Colonic mucosa (tissue), 4 donors: ENCODE results near the gene SYNPR. TPM values are rescaled to one million over a fixed set of nuclear protein-coding genes. Genes with fewer than 3 reads are reported as not detected.

Experiments used
- DNase-seq: peaks from one replicate; pipeline ENCODE4 v3.0.0-alpha.2; 2020
- H3K27ac ChIP-seq: fragments of 200-600 bp; one replicate; pipeline ENCODE4 v1.8.0; 2021
- H3K27me3 ChIP-seq: fragments of 200-600 bp; one replicate; pipeline ENCODE4 v1.8.0; 2021
- H3K36me3 ChIP-seq: fragments of 200-600 bp; one replicate; pipeline ENCODE4 v1.8.0; 2021
- H3K4me1 ChIP-seq: fragments of 200-600 bp; one replicate; pipeline ENCODE4 v1.8.0; 2021; ENCODE audit warnings: mild to moderate bottlenecking
- H3K4me3 ChIP-seq: fragments of 200-600 bp; one replicate; pipeline ENCODE4 v1.8.0; 2021
- H3K9ac ChIP-seq, 2 donors: one replicate each; pipeline ENCODE4 v1.7.0; 2013; ENCODE audit warnings: control low read depth in 2 of 2, low read depth in 2 of 2, low read length in 2 of 2
- H3K9me3 ChIP-seq: fragments of 200-600 bp; one replicate; pipeline ENCODE4 v1.8.0; 2021
- intact Hi-C: fragments of 100-400 bp; cut with DNase I; formaldehyde crosslinking; loops from one replicate; pipeline ENCODE4 v1.14.1; 2022
- total RNA-seq, 2 donors: library from RNA; stranded (reverse); fragmentation: NEBNext Ultra II Directional in 1 of 2; extraction: Animal tissue kit (Norgen Biotek cat#: 25700) in 1 of 2; gene quantifications; one replicate each; pipeline ENCODE4 v1.2.1, GENCODE V29; 2021
- TF ChIP-seq, protein P1 (sequence below): fragments of 200-600 bp; IDR thresholded peaks from one replicate; pipeline ENCODE4 v1.8.0; 2022; ENCODE audit warnings: antibody characterized with exemption, mild to moderate bottlenecking
- donor health status: healthy.
- donor health status: DM: no; HTN: no; CAD: no.
- donor health status: DM: no; HTN: no; CAD: no.

Gene SYNPR
- total RNA-seq, 2 donors from 2014 or later = 0.17 TPM; not detected in 1

DNA sequence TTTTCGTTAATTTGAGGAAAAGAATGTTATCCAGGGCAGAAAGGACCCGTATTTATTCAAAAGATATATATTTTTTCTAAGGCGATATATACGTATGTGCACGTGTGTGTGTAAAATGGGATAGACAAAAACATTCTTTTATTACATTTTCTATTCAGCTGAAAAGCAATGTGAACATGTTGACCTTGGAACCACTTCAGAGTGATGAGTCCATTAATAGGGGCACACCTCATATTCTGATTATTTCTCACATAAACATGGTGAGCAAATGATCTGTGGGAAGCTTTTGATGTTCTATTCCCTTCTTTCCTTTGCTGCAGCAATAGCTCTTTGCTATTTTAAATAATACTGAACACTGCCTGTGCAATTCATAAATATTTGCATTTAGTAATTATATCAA lies 87.6 kb downstream of the SYNPR start:
- TF ChIP-seq, protein P1, sequence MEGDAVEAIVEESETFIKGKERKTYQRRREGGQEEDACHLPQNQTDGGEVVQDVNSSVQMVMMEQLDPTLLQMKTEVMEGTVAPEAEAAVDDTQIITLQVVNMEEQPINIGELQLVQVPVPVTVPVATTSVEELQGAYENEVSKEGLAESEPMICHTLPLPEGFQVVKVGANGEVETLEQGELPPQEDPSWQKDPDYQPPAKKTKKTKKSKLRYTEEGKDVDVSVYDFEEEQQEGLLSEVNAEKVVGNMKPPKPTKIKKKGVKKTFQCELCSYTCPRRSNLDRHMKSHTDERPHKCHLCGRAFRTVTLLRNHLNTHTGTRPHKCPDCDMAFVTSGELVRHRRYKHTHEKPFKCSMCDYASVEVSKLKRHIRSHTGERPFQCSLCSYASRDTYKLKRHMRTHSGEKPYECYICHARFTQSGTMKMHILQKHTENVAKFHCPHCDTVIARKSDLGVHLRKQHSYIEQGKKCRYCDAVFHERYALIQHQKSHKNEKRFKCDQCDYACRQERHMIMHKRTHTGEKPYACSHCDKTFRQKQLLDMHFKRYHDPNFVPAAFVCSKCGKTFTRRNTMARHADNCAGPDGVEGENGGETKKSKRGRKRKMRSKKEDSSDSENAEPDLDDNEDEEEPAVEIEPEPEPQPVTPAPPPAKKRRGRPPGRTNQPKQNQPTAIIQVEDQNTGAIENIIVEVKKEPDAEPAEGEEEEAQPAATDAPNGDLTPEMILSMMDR = no peak
- intact Hi-C loops = no loop called here
- Histone ChIP-seq H3K9ac (no peak overlapping the region), H3K4me1 (no peaks in the 10 kb centered on the region), H3K27me3 (no peaks in the 10 kb centered on the region), H3K4me3 (no peak overlapping the region), H3K9me3 (no peaks in the 10 kb centered on the region), H3K27ac (no peak overlapping the region), H3K36me3 (no peaks in the 10 kb centered on the region)
- DNase-seq = no peak

DNA sequence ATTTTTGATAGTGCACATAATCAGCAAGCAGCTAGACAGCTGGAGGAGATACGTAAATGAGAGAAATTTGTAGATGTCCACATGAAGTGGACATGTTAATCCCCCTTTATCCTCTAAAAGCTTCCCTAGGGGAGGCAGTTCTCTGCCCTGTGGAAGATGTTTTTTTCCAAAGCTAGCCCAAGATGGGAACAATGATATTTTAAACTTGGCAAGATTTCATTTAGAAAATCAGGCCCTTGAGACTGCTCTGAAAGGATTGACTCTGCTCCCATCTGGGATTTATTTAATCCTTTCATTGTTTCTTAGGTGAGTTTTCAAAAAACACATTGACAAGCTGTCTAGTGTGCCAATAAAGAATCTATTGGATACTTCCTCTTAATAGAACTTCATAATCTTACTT lies 92.0 kb downstream of the SYNPR start:
- no peak overlapping the region for H3K9ac ChIP-seq
- H3K9me3 ChIP-seq = no peaks in the 10 kb centered on the region
- H3K4me1 ChIP-seq = no peaks in the 10 kb centered on the region
- H3K27ac ChIP-seq = no peak overlapping the region
- TF ChIP-seq, protein P1 = no peak
- no peaks in the 10 kb centered on the region for H3K27me3 ChIP-seq
- no peaks in the 10 kb centered on the region for H3K36me3 ChIP-seq
- intact Hi-C loops = no loop called here
- DNase-seq = no peak
- no peak overlapping the region for H3K4me3 ChIP-seq

DNA sequence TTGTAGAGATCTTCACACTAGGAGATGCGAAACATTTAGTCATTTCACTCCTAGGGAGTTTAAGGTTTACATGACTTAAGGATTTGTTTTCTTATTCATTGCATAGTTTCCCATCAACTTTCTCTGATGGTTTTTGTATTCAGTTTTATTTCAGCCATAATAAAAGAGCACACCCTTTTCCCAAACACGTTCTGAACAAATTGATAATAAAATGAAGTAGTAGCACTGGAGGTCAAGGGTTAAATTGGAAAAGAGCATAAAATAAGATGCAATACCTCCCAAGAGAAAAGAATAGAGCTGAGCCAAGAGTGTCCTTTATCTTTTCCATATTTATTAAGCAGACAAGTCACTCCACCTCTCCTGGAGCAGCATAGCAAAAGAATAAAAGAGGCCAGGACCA lies 104.9 kb downstream of the SYNPR start:
- H3K4me3 ChIP-seq = no peak overlapping the region
- TF ChIP-seq, protein P1 = no peak
- no peak for DNase-seq
- intact Hi-C loops = no loop called here
- H3K9ac ChIP-seq = no peak overlapping the region
- H3K9me3 ChIP-seq = no peaks in the 10 kb centered on the region
- H3K4me1 ChIP-seq = no peaks in the 10 kb centered on the region
- no peaks in the 10 kb centered on the region for H3K27me3 ChIP-seq
- H3K36me3 ChIP-seq = no peaks in the 10 kb centered on the region
- no peak overlapping the region for H3K27ac ChIP-seq

DNA sequence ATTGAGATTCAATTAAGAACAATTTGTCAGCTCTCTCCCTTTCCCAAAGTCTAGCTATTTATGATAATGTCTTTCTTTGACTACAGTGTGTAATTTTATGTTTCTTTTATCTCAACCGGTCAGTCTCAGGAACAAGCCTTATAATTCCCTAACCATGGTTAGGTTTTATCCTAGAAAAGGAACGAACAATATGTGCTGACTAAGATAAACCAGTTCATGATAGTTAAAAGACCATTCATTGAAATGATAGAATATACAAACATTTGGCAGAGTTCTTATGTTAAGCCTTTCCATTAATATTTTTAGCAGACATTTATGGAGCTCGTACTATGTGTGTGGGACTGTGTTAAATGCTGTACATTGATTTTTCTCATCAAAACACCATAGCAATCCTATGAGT lies 106.3 kb downstream of the SYNPR start:
- Histone ChIP-seq H3K4me3 (no peak overlapping the region), H3K9ac (no peak overlapping the region), H3K4me1 (no peaks in the 10 kb centered on the region), H3K9me3 (no peaks in the 10 kb centered on the region), H3K27ac (no peak overlapping the region), H3K27me3 (no peaks in the 10 kb centered on the region), H3K36me3 (no peaks in the 10 kb centered on the region)
- TF ChIP-seq, protein P1 = no peak
- no peak for DNase-seq
- intact Hi-C loops = no loop called here

DNA sequence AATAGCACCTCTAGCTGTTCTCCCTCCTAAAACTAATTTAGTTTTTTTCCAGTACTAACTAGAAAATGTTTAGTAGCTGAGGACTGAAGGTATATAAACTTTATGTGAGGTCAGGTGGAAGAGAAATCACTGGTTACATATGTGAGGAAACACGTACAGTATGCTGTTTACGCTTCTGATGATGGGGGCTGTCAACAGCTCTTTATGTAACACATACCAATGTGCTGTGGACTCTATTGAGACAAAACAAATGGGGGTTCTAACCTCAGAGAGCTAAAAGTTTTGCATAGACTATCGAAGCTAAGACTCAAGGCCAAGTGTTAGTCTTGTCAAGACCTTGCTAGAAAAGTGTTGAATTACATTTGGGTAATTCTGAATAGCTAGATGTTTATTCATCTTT lies 107.5 kb downstream of the SYNPR start:
- Histone ChIP-seq H3K4me3 (no peak overlapping the region), H3K36me3 (no peaks in the 10 kb centered on the region), H3K9ac (no peak overlapping the region), H3K27ac (no peak overlapping the region), H3K4me1 (no peaks in the 10 kb centered on the region), H3K9me3 (no peaks in the 10 kb centered on the region), H3K27me3 (no peaks in the 10 kb centered on the region)
- intact Hi-C loops = no loop called here
- TF ChIP-seq, protein P1 = no peak
- DNase-seq = no peak

DNA sequence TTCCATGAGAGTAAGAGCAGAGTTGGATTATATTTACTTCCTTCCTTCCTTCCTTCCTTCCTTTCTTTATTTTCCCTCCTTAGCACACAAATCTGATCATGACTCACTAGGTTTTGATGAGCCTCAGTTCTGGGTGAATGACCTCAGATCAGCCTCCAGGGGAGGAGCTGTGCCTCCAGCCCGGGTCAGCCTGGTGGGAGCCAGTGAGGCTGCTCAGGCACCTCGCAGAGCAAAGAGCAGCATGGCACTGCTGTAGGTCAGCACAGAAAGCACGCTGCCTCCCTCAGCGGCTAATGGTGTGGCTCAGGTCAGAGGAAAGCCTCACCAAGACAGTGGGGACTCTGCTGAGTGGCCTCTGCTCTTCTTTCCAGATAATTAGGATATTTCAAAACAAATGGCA lies 108.5 kb downstream of the SYNPR start:
- no peaks in the 10 kb centered on the region for H3K4me1 ChIP-seq
- TF ChIP-seq, protein P1 = no peak
- no peak overlapping the region for H3K27ac ChIP-seq
- no peaks in the 10 kb centered on the region for H3K27me3 ChIP-seq
- no peak for DNase-seq
- H3K9ac ChIP-seq = no peak overlapping the region
- no peaks in the 10 kb centered on the region for H3K9me3 ChIP-seq
- no peak overlapping the region for H3K4me3 ChIP-seq
- intact Hi-C loops = no loop called here
- no peaks in the 10 kb centered on the region for H3K36me3 ChIP-seq
